Neural cell (in vitro differentiated cells): ENCODE data around the gene PPP1R3G. TPM values are rescaled to one million over a fixed set of nuclear protein-coding genes. Genes with fewer than 3 reads are reported as not detected.

Source experiments
- H2AFZ ChIP-seq: fragments of 200-600, 300-800 bp; sonication (generic), shearing (Covaris generic); 2 replicates; pipeline ENCODE4 v1.6.0; 2014; ENCODE audit warnings: low read depth, mild to moderate bottlenecking, antibody characterized with exemption, low read length, moderate library complexity
- H3F3A ChIP-seq: fragments of 200-600 bp; shearing (Covaris generic); 2 replicates; pipeline ENCODE4 v1.6.1; 2016; ENCODE audit warnings: mild to moderate bottlenecking, moderate library complexity, mixed read lengths, antibody characterized with exemption, low read length; ENCODE audit not compliant: insufficient read depth, poor library complexity, severe bottlenecking
- H3K27ac ChIP-seq: fragments of 200-600, 300-800 bp; sonication (generic), shearing (Covaris generic); 2 replicates; pipeline ENCODE4 v1.5.1; 2014; ENCODE audit warnings: mild to moderate bottlenecking, low read length, moderate library complexity
- H3K27me3 ChIP-seq: fragments of 300-800, 200-600 bp; sonication (generic), shearing (Covaris generic); 2 replicates; pipeline ENCODE4 v1.6.0; 2014; ENCODE audit warnings: mild to moderate bottlenecking, low read depth, low read length, moderate library complexity; ENCODE audit not compliant: insufficient read depth
- H3K36me3 ChIP-seq: fragments of 300-800, 200-600 bp; sonication (generic), shearing (Covaris generic); 2 replicates; pipeline ENCODE4 v1.5.1; 2014; ENCODE audit warnings: mild to moderate bottlenecking, antibody characterized with exemption, low read length, moderate library complexity; ENCODE audit not compliant: insufficient read depth
- H3K4me2 ChIP-seq: fragments of 300-800, 200-600 bp; sonication (generic), shearing (Covaris generic); 2 replicates; pipeline ENCODE4 v1.6.0; 2014; ENCODE audit warnings: mild to moderate bottlenecking, low read length
- H3K4me3 ChIP-seq: fragments of 300-800, 200-600 bp; sonication (generic), shearing (Covaris generic); 2 replicates; pipeline ENCODE4 v1.5.1; 2014; ENCODE audit warnings: mild to moderate bottlenecking, low read length, moderate library complexity
- H3K79me2 ChIP-seq: fragments of 200-600 bp; shearing (Covaris generic); replicated peaks from 2 replicates; pipeline ENCODE4 v1.6.0; 2014; ENCODE audit warnings: mild to moderate bottlenecking, low read length, moderate library complexity; ENCODE audit not compliant: insufficient read depth
- H3K9ac ChIP-seq: fragments of 300-800, 200-600 bp; sonication (generic), shearing (Covaris generic); 2 replicates; pipeline ENCODE4 v1.6.1; 2016; ENCODE audit warnings: mild to moderate bottlenecking, low read length, mixed read lengths
- H3K9me2 ChIP-seq: fragments of 200-600 bp; shearing (Covaris generic); 2 replicates; pipeline ENCODE4 v1.6.1; 2016; ENCODE audit warnings: mild to moderate bottlenecking, low read length, mixed read lengths; ENCODE audit not compliant: insufficient read depth
- H3K9me3 ChIP-seq: fragments of 200-600, 300-800 bp; sonication (generic), shearing (Covaris generic); 2 replicates; pipeline ENCODE4 v1.6.1; 2016; ENCODE audit warnings: mild to moderate bottlenecking, mixed run types, low read length, moderate library complexity, mixed read lengths
- H4K20me1 ChIP-seq: fragments of 200-600 bp; shearing (Covaris generic); 2 replicates; pipeline ENCODE4 v1.6.1; 2016; ENCODE audit warnings: mild to moderate bottlenecking, mixed run types; ENCODE audit not compliant: insufficient read depth
- CTCF ChIP-seq: fragments of 450-650 bp; IDR thresholded peaks from 2 replicates; pipeline ENCODE4 v1.5.1; 2014; ENCODE audit warnings: antibody characterized with exemption, mild to moderate bottlenecking, moderate library complexity; ENCODE audit not compliant: poor library complexity, severe bottlenecking
- EP300 ChIP-seq: fragments of 450-650 bp; conservative IDR thresholded peaks from 2 replicates; pipeline ENCODE4 v1.6.1; 2014; ENCODE audit warnings: antibody characterized with exemption, mild to moderate bottlenecking, moderate library complexity; ENCODE audit not compliant: poor library complexity, severe bottlenecking
- EZH2 ChIP-seq: fragments of 200-600, 300-800 bp; shearing (Covaris generic), sonication (generic); IDR thresholded peaks from 2 replicates; pipeline ENCODE4 v1.6.1; 2014; ENCODE audit warnings: antibody characterized with exemption, low read length, borderline replicate concordance, mild to moderate bottlenecking; ENCODE audit not compliant: insufficient read depth, poor library complexity, severe bottlenecking
- MXI1 ChIP-seq: fragments of 450-650 bp; conservative IDR thresholded peaks from 2 replicates; pipeline ENCODE4 v1.6.1; 2014; ENCODE audit warnings: antibody characterized with exemption, mild to moderate bottlenecking; ENCODE audit not compliant: poor library complexity, severe bottlenecking
- POLR2AphosphoS5 ChIP-seq: IDR thresholded peaks from 2 replicates; pipeline ENCODE4 v1.6.1; 2012
- RAD21 ChIP-seq: fragments of 450-650 bp; conservative IDR thresholded peaks from 2 replicates; pipeline ENCODE4 v1.6.1; 2014; ENCODE audit warnings: antibody characterized with exemption, mild to moderate bottlenecking, moderate library complexity
- REST ChIP-seq: IDR thresholded peaks from 2 replicates; pipeline ENCODE4 v1.6.1; 2012; ENCODE audit warnings: borderline replicate concordance
- SMC3 ChIP-seq: fragments of 450-650 bp; conservative IDR thresholded peaks from 2 replicates; pipeline ENCODE4 v1.6.1; 2014; ENCODE audit warnings: antibody characterized with exemption, mild to moderate bottlenecking, moderate library complexity; ENCODE audit not compliant: poor library complexity
- TAF1 ChIP-seq: IDR thresholded peaks from 2 replicates; pipeline ENCODE4 v1.6.1; 2012; ENCODE audit warnings: low read depth
- polyA plus RNA-seq: library from polyadenylated mRNA; depleted of rRNA; stranded (reverse); fragments of >200 nt; gene quantifications from 2 replicates; pipeline ENCODE4 v1.2.3, GENCODE V29; 2014

PPP1R3G gene
- polyA plus RNA-seq, 1 donor from 2014 or later: not detected

DNA sequence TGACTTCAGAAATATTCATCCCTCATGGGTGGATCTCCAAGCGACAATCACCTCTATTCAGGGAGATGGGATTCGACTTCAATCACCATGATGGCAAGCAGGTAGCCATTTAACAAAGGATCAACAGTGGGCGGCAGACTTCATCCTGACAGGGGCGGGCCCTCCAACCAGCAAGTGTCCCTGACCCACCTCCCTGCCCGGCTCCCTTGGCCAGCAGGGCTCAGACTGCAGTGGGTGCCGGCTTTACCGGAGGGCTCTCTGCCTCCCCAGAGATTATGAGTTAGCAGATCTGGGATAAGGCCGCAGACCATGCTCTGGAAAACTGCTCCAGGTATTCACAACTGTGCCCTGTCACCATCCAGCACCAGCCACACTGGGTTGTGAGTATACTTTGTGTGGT is 39.4 kb downstream of the PPP1R3G start:
- Histone ChIP-seq H4K20me1 (no peaks in the 10 kb centered on the region), H3K4me2 (no peak overlapping the region), H3K9ac (no peak overlapping the region), H3K9me3 (no peaks in the 10 kb centered on the region), H3K27ac (no peak overlapping the region), H3K36me3 (no peaks in the 10 kb centered on the region), H3K4me3 (no peak overlapping the region), H3F3A (no peaks in the 10 kb centered on the region), H3K27me3 (no peaks in the 10 kb centered on the region), H3K9me2 (no peaks in the 10 kb centered on the region), H2AFZ (no peak overlapping the region), H3K79me2 (no peaks in the 10 kb centered on the region)
- TF ChIP-seq CTCF (no peak), RAD21 (no peak), REST (no peak), EZH2 (no peak), POLR2AphosphoS5 (no peak), EP300 (no peak), MXI1 (no peak), TAF1 (no peak), SMC3 (no peak)

- H3K79me2 ChIP-seq: no peaks in the 10 kb centered on the region
- no peaks in the 10 kb centered on the region for H3K9me3 ChIP-seq
- no peaks in the 10 kb centered on the region for H3K9me2 ChIP-seq
- H3K9ac ChIP-seq: no peak overlapping the region
- H3K4me2 ChIP-seq: no peak overlapping the region
- H3K4me3 ChIP-seq: no peak overlapping the region
- TF ChIP-seq EP300 (no peak), CTCF (no peak), SMC3 (no peak), EZH2 (no peak), TAF1 (no peak), RAD21 (no peak), MXI1 (no peak), POLR2AphosphoS5 (no peak), REST (no peak)
- H3K27me3 ChIP-seq: no peaks in the 10 kb centered on the region
- no peaks in the 10 kb centered on the region for H3K36me3 ChIP-seq
- H4K20me1 ChIP-seq: no peaks in the 10 kb centered on the region
- no peak overlapping the region for H3K27ac ChIP-seq
- H3F3A ChIP-seq: no peaks in the 10 kb centered on the region
- no peak overlapping the region for H2AFZ ChIP-seq
These were observed 40.2 kb downstream of the PPP1R3G start for GRCh38 chr6:5125152-5126006.
